MM.1S (cell line): ENCODE results near the gene NPHS1.

Source experiments
- EZH2 ChIP-seq: fragments of 300-600 bp; sonication (generic); optimal IDR thresholded peaks from 2 replicates; pipeline ENCODE3; 2017; ENCODE audit warnings: low read depth, mild to moderate bottlenecking, antibody characterized with exemption, low read length, mixed read lengths
- EZH2phosphoT487 ChIP-seq: fragments of 300-600 bp; sonication (generic); IDR thresholded peaks from 2 replicates; pipeline ENCODE4 v1.6.1; 2018; ENCODE audit warnings: antibody characterized with exemption, low read length
- TF ChIP-seq, protein P1 (sequence below): fragments of 300-600 bp; sonication (generic); IDR thresholded peaks from 2 replicates; pipeline ENCODE4 v1.5.1; 2016; ENCODE audit warnings: antibody characterized with exemption, low read length, mixed read lengths

DNA sequence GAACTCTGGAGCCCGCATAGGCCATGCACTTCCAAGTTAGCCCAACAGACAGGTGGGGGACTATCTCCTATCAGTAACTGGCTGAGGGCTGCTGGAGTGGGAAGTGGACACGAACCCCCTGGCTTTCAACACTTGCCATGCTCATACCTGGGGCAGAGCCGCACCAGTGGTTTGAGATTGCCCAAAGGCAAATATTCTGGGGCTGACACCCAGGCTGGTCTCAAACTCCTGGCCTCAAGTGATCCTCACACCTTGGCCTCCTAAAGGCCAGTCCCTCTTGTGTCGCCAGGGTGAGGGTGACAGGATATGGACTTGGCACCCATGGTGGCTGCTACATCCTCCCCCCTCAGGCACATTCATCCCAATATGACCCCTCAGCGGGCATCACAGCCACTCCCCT lies 34.9 kb upstream of the NPHS1 start:
- TF ChIP-seq, protein P1, sequence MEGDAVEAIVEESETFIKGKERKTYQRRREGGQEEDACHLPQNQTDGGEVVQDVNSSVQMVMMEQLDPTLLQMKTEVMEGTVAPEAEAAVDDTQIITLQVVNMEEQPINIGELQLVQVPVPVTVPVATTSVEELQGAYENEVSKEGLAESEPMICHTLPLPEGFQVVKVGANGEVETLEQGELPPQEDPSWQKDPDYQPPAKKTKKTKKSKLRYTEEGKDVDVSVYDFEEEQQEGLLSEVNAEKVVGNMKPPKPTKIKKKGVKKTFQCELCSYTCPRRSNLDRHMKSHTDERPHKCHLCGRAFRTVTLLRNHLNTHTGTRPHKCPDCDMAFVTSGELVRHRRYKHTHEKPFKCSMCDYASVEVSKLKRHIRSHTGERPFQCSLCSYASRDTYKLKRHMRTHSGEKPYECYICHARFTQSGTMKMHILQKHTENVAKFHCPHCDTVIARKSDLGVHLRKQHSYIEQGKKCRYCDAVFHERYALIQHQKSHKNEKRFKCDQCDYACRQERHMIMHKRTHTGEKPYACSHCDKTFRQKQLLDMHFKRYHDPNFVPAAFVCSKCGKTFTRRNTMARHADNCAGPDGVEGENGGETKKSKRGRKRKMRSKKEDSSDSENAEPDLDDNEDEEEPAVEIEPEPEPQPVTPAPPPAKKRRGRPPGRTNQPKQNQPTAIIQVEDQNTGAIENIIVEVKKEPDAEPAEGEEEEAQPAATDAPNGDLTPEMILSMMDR, result no peak
- TF ChIP-seq EZH2 (no peak), EZH2phosphoT487 (no peak)
